NCI-H1417 (cell line): Measurements from ENCODE around the gene MTCL1.

ENCODE experiments used
- DNase-seq, 3 experiments: peaks; one replicate each; lab custom pipeline; 2025; lab: John Stamatoyannopoulos, UW

Gene MTCL1

DNA sequence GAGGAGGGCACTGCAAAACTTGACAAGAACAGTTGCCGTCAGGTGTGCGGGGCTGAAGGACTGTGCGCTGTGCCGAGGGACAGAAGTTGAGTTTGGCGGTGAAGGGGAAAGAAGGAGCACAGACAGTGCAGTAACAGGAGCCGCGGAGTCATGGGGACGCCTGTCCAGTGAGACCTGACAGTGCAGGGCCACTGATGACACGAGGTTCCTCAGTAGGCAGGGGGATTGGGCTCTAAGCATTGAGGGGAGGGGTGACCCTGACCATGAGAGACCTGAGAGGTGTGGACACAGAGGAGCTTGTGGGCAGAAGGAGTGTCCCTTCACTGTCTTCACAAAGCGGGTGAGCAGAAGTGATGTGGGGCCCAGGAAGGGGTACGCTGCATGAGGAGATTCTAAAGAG lies 104.8 kb downstream of the MTCL1 start:
- DNase-seq = no peak

DNA sequence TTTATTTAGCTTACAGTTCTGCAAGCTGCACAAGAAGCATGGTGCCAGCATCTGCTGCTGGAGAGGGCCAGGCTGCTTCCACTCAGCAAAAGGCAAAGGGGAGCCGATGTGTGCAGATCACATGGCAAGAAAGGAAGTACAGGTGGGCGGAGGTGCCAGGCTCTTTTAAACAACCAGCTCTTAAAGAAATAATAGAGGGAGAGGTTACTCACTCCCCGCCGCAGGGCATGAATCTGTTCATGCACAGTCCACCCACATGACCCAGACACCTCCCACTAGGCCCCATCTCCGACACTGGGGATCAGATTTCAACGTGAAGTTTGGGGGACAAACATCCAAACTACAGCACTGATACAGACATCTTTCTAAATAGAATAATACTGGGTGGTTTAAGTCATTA lies 105.8 kb downstream of the MTCL1 start:
- DNase-seq = no peak

DNA sequence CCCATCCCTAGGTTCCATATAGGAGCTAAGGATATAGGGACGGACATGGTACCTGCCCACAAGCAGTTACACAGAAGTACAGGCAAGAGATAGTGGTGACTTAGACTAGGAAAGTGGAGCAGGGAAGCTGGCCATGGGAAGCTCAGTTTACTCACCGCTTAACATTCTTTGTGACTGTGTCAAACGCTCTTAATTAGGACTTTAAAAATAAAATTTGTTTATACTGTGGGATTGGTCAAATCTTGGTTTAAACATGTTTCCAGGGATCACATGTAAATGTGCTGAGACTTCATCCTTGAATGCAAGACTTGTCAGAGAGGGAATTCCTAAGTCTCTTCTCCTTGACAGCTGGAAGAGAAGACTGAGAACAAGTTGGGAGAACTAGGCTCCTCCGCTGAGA lies 107.3 kb downstream of the MTCL1 start:
- no peak for DNase-seq

DNA sequence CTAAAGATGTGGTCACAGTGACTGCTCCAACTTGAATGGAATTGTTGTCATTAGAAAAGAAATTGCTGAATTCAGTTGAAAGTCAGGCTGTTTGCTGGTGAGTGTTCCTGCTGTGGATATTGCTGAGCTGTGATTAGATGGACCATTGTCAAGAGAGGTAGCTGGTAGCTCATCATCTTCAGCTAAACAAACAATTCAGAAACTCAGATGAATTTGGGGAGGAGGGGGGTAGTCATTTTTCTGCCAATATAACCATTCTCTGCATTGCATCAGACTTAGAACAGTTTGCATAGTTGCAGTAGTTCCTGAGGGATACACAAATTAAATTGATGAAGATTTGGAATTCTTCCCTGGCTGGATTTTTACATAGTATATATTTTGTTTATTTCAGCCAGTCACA lies 108.3 kb downstream of the MTCL1 start:
- DNase-seq = no peak

DNA sequence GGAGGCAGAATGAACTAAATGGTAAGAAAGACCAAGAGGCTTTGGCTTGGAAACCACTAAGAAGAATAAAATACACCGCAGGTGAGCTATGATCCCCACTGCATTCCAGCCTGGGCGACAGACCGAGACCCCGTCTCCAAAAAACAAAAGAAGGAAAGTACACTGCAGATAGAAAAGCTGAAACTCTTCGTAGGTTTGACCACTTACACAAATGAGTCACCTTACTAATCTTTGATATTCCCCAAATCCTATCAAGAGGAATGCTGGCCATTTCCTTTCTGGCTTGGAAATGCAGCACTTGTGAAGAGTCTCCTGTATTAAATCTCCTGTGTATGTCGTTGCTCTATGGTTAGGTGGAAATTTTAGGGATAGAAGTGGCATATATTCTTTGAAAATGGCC lies 108.8 kb downstream of the MTCL1 start:
- DNase-seq = no peak

DNA sequence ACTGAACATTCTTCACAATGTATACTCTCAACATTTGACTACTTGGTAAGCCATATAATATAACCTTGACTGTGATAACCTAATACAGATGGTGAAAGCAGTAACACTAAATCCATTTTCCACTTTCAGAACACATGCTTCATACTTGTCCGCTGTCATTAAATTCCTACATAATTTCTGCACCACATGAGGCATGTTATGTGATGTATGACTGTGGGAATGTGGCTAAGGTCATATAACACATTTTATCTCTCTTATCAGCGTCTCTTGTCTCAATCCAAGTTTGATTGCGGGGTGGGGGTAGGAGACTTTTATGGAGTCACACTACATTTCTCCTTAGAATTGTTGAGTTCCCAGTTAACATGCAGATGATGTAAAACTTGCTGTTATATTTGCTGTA lies 110.9 kb downstream of the MTCL1 start:
- no peak for DNase-seq

DNA sequence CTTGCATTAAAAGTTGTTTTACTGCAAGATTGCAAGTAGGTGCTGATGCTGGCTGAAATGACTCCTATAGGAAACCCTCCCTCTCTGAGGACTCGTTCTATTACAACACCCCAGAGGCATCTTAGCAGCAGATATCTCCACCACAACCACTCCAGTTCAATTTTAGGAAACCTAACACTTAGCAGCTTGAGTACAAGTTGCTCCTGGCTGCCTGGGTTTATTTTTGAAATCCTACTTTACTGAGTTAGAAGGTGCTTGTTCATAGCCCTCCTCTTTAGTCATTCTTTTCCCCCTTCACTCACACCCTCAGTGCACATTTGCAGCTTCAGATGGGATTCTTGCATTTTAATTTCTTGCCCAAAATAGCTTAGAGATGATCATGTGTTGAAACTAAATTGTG lies 111.5 kb downstream of the MTCL1 start:
- no peak for DNase-seq

DNA sequence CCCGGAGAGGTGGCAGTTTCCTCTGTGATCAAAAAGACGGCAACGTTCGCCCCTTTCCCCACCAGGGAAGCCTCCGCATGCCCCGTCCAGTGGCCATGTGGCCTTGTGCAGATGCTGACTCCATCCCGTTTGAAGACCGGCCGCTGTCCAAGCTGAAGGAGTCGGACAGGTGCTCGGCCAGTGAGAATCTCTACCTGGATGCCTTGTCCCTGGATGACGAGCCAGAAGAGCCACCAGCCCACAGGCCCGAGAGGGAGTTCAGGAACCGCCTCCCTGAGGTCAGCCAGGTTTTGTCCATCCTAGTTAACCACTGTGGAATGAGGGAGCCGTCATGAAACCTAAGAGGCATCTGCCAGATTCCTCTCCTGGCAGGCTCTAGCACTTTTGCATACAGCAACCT lies 113.6 kb downstream of the MTCL1 start:
- no peak for DNase-seq

DNA sequence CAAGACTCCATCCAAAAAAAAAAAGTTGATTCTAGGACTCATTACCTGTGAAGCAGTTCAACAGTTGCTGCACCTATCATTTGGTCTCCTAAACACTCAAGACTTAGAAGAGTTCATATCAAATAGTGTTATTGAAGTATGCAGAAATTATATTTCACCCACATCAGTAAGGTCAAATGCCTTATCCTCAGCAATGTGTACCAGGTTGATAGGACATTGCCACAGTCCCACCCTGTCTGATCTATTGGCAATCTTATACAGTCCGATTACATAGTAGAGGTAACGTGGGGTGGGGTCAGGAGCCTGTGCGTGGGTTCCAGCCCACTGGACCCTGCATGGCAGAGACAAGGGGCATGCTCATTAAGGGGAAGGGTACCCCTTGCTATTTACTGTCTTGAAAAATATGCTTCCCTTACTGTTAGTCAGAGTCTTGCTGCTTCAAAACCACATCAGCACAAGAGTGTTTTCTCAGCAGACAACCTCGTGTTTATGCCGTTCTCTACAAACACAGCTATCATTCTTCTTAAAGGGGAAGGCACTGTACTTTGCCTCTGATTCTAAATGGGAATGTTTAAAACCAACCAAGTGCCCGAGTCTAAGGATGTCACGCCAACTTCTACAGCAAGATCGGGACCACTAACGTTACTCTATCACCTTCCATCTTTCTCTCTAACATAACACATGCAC lies 115.2 kb downstream of the MTCL1 start:
- no peak for DNase-seq

DNA sequence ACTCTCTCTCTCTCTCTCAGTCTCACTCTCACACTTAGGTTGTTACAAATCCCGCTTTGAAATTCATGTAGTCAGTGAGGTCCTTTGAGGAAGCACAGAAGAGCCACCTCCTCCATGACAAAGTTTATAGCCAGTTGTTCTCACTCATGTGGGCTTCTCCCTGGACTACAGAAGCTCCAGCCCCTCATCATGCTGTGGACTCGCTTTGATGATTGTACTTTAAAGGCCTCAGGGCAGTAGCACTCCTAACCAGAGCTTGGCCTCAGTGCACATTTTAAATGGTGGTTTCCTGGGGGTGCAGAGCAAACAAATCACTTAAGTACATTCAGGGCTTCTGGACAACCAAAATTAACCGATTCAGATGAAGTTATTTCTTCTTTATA lies 115.7 kb downstream of the MTCL1 start:
- no peak for DNase-seq

DNA sequence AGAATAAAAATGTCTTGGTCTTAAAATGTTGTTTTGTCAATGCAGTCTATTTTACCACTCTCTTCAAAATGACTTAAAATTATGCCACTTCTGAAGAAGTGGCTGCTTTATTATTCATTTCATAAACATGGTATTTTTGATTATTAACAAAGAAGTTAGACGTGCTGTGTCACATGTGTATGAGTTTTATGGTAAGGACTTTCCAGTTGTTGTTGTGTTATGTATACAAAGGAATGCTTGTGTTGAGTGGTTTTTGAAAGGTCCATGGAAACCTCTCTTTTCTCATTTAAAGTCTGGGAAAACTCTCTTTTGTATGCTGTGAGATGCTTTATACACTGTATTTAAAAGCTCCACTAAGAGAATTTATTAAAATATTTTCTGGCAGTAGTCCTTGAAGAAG lies 116.2 kb downstream of the MTCL1 start:
- DNase-seq = no peak

DNA sequence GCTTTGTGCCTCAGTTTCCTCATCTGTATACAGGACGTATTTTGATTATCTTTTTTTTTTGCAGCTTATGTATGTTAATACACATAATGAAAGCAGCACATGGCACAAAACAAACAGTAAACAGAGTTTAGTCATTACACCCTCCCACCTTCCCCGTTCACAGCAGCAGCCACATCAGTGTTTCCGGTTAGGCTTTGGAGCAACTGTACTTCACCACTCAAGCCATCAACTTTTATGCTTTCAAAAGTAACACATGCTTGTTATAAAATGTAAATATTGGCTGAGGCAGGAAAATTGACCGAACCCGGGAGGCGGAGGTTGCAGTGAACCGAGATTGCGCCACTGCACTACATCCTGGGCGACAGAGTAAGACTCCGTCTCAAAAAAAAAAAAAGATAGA lies 117.3 kb downstream of the MTCL1 start:
- no peak for DNase-seq

DNA sequence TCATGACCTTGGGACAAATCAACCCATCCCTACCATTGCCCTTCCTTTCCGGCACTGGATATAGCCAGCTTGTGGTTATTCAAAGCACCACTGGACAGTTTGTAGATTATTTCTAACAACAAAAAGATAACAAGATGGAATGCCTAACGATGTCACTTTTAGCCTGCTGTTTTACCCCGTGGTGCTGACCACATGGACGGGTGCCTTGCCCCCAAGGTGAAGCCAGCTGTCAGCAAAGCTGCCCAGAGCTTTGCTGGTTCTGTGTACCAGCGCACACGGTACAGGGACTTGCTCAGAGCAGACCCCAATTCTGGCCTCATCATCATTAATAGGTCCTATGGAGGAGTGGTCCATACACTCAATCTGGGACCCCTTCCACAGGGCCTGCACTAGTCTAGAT lies 118.2 kb downstream of the MTCL1 start:
- DNase-seq = no peak

DNA sequence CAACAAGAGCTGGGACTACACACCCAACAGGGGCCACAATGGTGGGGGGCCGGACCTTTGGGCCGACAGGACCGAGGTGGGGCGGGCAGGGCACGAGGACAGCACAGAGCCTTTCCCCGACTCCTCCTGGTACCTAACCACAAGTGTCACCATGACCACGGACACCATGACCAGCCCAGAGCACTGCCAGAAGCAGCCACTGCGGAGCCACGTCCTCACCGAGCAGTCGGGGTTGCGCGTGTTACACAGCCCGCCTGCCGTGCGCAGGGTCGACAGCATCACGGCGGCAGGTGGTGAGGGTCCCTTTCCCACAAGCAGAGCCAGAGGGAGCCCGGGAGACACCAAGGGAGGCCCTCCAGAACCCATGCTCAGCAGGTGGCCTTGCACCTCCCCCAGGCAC lies 119.5 kb downstream of the MTCL1 start:
- no peak for DNase-seq

DNA sequence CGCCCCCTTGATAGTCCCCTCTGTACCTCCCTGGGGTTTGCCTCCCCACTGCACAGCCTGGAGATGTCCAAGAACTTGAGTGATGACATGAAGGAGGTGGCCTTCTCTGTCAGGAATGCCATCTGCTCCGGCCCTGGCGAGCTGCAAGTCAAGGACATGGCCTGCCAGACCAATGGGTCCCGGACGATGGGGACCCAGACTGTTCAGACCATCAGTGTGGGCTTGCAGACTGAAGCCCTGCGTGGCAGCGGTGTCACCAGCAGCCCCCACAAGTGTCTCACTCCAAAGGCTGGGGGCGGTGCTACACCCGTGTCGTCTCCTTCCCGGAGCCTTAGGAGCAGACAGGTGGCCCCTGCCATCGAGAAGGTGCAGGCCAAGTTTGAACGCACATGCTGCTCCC lies 119.9 kb downstream of the MTCL1 start:
- DNase-seq = no peak

DNA sequence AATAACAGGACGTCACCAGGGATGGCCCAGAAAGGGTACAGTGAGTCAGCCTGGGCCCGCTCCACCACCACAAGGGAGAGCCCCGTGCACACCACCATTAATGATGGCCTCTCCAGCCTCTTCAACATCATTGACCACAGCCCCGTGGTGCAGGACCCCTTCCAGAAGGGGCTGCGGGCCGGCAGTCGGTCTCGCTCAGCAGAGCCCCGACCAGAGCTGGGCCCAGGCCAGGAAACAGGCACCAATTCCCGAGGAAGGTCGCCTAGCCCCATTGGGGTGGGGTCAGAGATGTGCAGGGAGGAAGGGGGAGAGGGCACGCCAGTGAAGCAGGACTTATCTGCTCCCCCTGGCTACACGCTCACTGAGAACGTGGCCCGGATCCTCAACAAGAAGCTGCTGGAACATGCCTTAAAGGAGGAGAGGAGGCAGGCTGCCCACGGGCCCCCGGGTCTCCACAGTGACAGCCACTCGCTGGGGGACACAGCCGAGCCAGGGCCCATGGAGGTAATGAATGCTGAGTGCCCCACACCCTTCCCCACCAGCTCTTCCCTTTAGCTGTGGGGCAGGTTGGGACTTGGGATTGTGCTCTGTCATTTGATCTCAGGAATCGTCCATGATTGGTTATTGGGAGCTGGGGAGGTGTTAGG lies 120.5 kb downstream of the MTCL1 start:
- DNase-seq = no peak

DNA sequence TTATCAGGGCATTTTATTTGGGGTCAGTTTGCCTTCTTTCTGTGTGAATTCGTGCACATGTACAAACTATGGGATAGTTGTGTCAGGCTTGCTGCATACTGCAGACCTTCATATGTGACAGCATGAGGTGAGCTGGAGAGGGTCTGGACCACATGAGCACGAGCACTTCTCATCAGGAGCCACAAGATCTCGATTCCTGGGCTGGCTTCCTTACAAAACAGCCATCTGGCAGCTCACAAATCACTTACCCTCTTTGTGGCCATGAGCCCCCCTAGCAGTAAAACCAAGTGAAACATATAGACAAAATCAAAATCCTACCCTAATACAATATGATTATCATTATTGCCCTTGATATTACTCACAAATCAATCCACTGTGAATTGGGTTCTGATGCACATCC lies 121.2 kb downstream of the MTCL1 start:
- no peak for DNase-seq

DNA sequence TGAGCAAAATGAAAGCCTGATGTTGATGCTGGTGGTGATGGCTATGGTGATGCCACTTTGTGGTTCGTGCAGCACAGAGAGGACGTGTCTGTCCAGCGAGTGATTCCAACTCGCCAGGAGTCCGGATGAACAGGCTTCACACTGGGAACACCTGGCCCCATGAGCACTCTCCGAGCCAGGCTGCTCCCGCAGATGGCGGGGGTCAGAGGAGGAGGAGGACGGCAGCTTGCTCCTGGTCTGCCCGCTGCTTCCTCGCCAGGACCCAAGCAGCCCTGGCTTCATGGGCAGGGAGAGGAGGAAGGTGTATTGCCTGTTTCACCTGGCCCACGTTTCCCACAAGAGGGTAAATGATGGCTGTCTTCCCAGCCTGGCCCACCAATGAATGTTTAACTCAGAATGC lies 121.6 kb downstream of the MTCL1 start:
- no peak for DNase-seq

DNA sequence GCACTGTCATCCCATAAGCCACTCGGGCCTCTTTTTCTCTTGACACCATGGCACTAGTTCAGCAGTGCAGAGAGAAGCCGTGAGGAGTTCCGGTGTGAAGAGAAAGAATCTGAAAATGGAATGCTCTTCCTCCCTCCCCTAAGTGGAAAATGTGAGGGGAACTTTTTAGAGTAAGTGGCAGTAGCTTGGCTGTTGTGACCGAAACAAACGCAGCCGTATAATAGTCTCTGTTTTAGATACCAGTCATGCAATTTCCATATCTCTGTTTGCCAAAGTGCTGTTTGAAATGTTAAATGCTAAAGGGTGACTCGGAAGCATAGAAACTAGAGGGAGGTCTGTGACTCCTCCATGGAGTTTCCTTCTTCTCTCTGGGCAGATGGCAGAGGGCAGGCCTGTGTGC lies 122.9 kb downstream of the MTCL1 start:
- DNase-seq = no peak

DNA sequence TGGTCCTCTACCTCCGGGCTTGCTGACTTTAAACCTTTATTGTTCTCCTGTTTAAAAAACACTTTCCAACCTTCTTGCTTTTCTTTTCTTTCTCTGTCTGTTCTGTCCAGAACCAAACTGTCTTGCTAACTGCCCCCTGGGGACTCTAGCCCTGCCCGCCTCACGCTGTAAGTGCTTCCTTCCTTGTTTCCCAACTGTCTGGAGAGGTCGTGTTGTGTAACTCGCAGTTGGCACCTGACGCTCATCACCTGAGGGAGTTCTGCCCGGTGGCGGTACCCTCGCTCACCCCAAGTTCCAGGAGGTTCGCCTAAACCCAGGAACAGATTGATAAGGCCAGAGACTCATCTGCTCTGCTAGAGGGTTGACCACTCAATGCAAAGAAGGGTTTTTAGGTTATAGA lies 123.4 kb downstream of the MTCL1 start:
- DNase-seq = peak in 1 of 3 experiments; percentile 44

DNA sequence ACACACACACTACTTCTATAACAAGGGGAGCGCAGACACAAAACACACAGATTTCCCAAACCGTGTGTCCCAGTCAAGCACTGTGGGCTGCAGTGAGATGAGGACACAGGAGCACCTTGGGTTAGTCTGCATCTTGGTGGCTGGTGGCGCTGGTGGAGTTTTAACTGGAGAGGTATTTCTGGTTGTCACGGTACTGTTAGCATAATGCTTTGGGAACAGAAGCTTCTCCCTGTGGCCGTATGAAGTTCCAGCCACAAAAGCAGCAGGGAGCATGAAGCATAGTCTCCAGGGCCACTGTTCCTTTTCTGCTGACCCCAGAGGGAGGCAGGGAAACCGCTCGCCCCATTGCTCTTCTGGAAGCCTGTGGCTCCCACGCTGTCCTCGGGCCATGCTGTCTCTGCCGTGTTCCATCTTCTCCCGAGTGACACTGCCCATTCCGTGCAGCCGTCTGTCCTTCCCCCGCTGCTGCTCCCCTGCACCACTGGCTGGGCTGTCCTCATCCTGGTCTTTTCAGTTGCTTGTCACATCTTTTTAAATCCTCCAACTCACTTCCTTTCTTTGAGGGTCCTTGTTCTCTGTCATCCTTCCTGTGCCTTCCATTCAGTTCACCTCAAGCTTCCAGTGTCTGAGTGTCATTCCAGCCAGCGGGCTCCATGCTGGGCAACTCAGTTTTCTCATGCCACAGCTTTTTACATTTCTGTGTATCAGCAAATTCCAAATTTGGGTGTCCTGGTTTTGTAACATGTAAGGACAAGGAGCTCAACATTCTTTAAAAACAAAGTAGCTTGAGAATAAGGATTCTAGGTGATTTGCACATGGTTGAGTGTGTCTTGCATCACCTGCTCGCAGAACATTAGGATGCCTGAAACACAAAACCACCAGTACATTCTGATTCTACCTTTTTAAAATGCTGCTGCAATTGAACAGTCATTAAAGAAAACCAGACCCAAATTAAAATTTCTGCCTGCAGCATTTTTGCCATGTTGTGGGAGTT lies 125.0 kb downstream of the MTCL1 start:
- DNase-seq = no peak

DNA sequence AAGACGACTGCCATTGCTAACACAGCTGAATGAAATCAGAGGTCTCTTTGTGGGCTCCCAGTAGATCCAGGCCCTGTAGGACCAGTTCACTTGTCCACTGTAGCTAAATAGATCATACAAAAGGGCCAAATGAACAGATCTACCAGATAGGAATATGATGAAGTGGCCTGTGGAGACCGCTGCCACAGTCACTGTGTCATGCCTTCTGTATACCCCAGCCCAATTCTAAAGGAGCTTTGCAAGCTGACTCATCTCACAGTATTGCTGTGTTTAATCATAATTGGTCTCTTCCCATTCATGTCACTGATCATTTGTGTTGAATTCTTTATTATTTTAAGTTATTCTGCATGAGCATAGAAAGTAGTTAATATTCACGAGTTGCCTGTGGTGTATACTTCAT lies 125.8 kb downstream of the MTCL1 start:
- no peak for DNase-seq

DNA sequence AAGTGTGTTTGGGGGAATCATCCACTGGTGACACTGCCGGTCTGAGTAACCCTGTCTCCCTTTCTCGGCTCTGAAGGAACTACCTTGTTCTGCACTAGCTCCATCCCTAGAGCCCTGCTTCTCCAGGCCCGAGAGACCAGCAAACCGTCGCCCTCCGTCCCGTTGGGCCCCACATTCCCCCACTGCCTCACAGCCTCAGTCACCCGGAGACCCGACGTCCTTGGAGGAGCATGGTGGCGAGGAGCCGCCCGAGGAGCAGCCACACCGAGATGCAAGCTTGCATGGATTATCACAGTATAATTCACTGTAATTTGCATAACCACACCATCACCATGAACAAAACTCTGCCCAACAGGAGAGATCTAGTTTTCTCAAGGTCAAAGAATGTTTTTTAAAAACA lies 126.2 kb downstream of the MTCL1 start:
- no peak for DNase-seq
